ENCODE results near the gene SPAG16. TPM values are rescaled to one million over a fixed set of nuclear protein-coding genes. Genes with fewer than 3 reads are reported as not detected.

The SPAG16 gene
- total RNA-seq, 4 donors from 2014 or later: 1.1 to 8.8 (median 6.3) TPM

DNA sequence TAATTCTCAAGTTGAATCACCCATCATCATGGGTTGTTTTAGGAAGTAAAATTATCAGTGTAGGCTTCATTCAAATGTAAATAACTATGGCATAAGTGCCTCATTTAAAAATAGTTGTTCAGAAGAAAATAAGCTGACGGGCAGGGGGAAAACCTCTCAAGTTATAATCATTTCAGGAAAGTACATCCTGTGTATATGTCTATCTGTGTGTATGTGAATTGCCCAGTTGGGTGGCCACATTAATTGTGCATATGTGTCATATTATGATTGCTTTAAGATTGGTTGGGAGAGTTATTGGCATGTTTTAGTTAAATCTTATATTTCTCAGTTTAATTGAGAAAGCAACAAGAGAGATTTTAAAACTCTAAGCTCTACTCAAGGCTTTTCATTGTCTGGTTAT, 843.8 kb downstream of the SPAG16 start:
- no peaks in the 10 kb centered on the region for H3K4me1 ChIP-seq
- no peaks in the 10 kb centered on the region for H3K27me3 ChIP-seq
- no peak for DNase-seq
- TF ChIP-seq, protein P1, sequence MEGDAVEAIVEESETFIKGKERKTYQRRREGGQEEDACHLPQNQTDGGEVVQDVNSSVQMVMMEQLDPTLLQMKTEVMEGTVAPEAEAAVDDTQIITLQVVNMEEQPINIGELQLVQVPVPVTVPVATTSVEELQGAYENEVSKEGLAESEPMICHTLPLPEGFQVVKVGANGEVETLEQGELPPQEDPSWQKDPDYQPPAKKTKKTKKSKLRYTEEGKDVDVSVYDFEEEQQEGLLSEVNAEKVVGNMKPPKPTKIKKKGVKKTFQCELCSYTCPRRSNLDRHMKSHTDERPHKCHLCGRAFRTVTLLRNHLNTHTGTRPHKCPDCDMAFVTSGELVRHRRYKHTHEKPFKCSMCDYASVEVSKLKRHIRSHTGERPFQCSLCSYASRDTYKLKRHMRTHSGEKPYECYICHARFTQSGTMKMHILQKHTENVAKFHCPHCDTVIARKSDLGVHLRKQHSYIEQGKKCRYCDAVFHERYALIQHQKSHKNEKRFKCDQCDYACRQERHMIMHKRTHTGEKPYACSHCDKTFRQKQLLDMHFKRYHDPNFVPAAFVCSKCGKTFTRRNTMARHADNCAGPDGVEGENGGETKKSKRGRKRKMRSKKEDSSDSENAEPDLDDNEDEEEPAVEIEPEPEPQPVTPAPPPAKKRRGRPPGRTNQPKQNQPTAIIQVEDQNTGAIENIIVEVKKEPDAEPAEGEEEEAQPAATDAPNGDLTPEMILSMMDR (IDR thresholded peaks at IDR 0.05 in 4 of 5, conservative IDR thresholded peaks at IDR 0.05 in 1 of 5): no peak
- no peak for TF ChIP-seq POLR2A (IDR thresholded peaks at IDR 0.05)
- intact Hi-C loops (cut with DNase I; ENCODE audit: low total_unique reads) (no loop called here), in situ Hi-C loops (cut with MboI; ENCODE audit: low sequenced_read_pairs in 4 of 4) (no loop called here)
- no peak overlapping the region for H3K27ac ChIP-seq
- no peaks in the 10 kb centered on the region for H3K9me3 ChIP-seq
- no peaks in the 10 kb centered on the region for H3K36me3 ChIP-seq
- ATAC-seq: no peak
- H3K4me3 ChIP-seq: no peak overlapping the region

DNA sequence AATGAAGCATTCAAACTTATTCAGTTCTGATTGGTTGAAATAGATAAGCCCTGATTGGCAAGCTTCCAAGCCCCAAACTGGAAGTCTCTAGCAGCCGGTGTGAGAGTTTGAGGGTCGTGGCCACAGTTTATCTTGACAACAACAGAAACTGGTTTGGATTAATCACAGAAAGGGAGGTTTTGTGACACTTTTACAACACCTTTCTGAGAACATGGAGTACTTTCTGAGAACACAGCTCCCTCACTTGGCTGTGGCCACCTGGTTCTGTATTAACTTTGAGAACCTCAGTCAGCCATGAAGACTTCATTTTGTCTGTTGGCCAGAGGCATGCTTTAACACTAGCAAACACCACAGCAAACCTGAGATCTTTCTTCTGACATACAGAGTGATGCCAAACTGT, 845.9 kb downstream of the SPAG16 start:
- in situ Hi-C loops (cut with MboI; ENCODE audit: low sequenced_read_pairs in 4 of 4): no loop called here
- intact Hi-C loops (cut with DNase I; ENCODE audit: low total_unique reads): no loop called here
- ATAC-seq: no peak

DNA sequence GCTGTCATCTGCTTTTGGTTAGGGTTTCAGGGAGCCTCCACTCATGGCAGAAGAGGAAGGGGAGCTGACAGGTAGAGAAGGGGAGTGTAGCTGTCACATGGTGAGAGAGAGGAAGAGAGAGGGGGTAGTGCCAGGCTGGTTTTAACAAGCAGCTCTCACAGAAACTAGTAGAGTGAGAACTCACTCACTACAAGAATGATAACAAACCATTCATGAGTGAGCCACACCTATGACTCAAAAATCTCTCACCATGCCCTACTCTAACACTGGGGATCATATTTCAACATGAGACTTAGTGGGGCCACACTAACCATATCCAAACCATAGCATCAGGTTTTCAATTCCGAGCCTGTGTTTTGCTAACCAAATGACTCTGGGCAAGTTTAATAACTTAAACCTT, 851.7 kb downstream of the SPAG16 start:
- no peak for ATAC-seq
- intact Hi-C loops (cut with DNase I; ENCODE audit: low total_unique reads): no loop called here
- H3K27ac ChIP-seq: no peak overlapping the region

More for the DNA sequence above, 845.9 kb downstream of the SPAG16 start:
- H3K27me3 ChIP-seq: no peaks in the 10 kb centered on the region
- DNase-seq: no peak
- TF ChIP-seq, protein P1 (IDR thresholded peaks at IDR 0.05 in 4 of 5, conservative IDR thresholded peaks at IDR 0.05 in 1 of 5): no peak
- TF ChIP-seq POLR2A (IDR thresholded peaks at IDR 0.05): no peak
- H3K36me3 ChIP-seq: no peaks in the 10 kb centered on the region
- H3K27ac ChIP-seq: no peak overlapping the region
- H3K9me3 ChIP-seq: no peaks in the 10 kb centered on the region
- H3K4me1 ChIP-seq: no peaks in the 10 kb centered on the region
- no peak overlapping the region for H3K4me3 ChIP-seq

DNA sequence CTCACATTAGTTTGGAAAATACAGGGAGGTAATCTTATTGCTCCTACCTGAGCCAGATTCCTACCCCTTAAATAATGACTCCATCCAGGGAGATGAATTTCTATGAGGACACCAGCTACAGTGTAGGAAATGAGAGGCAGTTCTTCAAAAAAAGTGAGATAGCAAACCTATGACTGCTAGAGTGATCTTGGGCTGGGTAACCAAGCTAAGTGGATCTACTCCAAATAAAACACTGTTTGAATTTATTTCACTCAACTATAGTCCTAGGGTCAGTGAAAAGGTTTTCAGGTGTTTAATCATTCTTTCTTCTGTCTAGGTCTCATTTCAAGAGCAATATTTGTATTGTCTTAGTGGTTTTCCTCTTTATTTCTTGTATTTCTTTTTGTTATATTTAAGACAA, 854.5 kb downstream of the SPAG16 start:
- TF ChIP-seq POLR2A (IDR thresholded peaks at IDR 0.05): no peak
- TF ChIP-seq, protein P1 (IDR thresholded peaks at IDR 0.05 in 4 of 5, conservative IDR thresholded peaks at IDR 0.05 in 1 of 5): no peak
- ATAC-seq: no peak
- Histone ChIP-seq H3K4me3 (no peak overlapping the region), H3K4me1 (no peaks in the 10 kb centered on the region), H3K27ac (no peak overlapping the region), H3K36me3 (no peaks in the 10 kb centered on the region), H3K27me3 (no peaks in the 10 kb centered on the region), H3K9me3 (no peaks in the 10 kb centered on the region)
- DNase-seq: no peak
- in situ Hi-C loops (cut with MboI; ENCODE audit: low sequenced_read_pairs in 4 of 4) (no loop called here), intact Hi-C loops (cut with DNase I; ENCODE audit: low total_unique reads) (no loop called here)

More for the DNA sequence above, 851.7 kb downstream of the SPAG16 start:
- TF ChIP-seq POLR2A (IDR thresholded peaks at IDR 0.05): no peak
- TF ChIP-seq, protein P1 (IDR thresholded peaks at IDR 0.05 in 4 of 5, conservative IDR thresholded peaks at IDR 0.05 in 1 of 5): no peak
- Histone ChIP-seq H3K4me1 (no peaks in the 10 kb centered on the region), H3K4me3 (no peak overlapping the region), H3K27me3 (no peaks in the 10 kb centered on the region), H3K36me3 (no peaks in the 10 kb centered on the region), H3K9me3 (no peaks in the 10 kb centered on the region)
- in situ Hi-C loops (cut with MboI; ENCODE audit: low sequenced_read_pairs in 4 of 4): no loop called here
- no peak for DNase-seq

DNA sequence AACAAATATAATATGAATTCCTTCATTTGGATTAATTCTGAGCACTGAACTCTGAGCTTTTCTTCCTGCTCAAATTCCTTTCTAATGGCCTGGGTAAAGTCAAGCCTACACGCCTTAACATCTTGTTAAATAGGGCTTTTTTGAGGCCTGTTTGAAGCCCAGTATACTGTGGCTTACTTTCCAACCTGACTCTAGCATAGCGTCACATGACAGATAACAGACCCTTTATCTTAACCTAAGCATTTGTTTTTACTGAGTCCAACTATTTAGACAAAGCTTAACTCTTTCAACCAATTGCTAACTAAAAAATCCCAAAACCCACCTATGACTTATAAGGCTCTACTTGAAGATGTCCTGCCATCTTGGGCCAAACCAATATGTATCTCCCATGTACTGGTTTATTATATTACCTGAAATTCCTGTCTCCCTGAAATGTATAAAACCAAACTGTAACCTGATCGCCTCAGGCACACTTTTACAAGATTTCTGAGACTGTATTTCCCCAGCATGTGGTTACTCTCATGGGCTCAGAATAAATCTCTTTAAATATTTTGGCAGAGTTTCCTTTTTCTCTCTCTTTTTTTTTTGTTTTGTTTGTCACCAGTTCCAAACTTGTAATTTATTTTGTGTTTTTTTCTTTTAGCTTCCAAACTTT, 855.5 kb downstream of the SPAG16 start:
- Histone ChIP-seq H3K9me3 (no peaks in the 10 kb centered on the region), H3K4me3 (no peak overlapping the region), H3K36me3 (no peaks in the 10 kb centered on the region), H3K27ac (no peak overlapping the region), H3K4me1 (no peaks in the 10 kb centered on the region), H3K27me3 (no peaks in the 10 kb centered on the region)
- DNase-seq (no peak), ATAC-seq (no peak)
- intact Hi-C loops (cut with DNase I; ENCODE audit: low total_unique reads): no loop called here
- in situ Hi-C loops (cut with MboI; ENCODE audit: low sequenced_read_pairs in 4 of 4): no loop called here
- TF ChIP-seq POLR2A (IDR thresholded peaks at IDR 0.05): no peak
- TF ChIP-seq, protein P1 (IDR thresholded peaks at IDR 0.05 in 4 of 5, conservative IDR thresholded peaks at IDR 0.05 in 1 of 5): no peak
